Uterus (tissue), 2 donors: Measurements from ENCODE around the gene FNIP1.

ENCODE experiments used
- CTCF ChIP-seq, 4 experiments: fragments of 200-600 bp in 2 of 4; fragments of 450-650 bp in 2 of 4; sonication (generic) in 2 of 4; IDR thresholded peaks; one replicate each; pipeline ENCODE4 v1.5.1; 2016 to 2019; ENCODE audit warnings: antibody characterized with exemption in 4 of 4, mild to moderate bottlenecking in 2 of 4, moderate library complexity in 1 of 4
- POLR2A ChIP-seq, 2 donors: fragments of 450-650 bp; IDR thresholded peaks; one replicate each; pipeline ENCODE4 v1.6.1; 2016; ENCODE audit warnings: antibody characterized with exemption in 2 of 2, mild to moderate bottlenecking in 1 of 2, moderate library complexity in 1 of 2

GRCh38 chr5:131769961-131770360 lies 26.9 kb downstream of the FNIP1 start:
- TF ChIP-seq CTCF (IDR thresholded peaks at IDR 0.05) (no peak), POLR2A (IDR thresholded peaks at IDR 0.05) (no peak)
